Measurements from ENCODE around the gene RYR3.

RYR3 gene

GRCh38 chr15:33623010-33623409, 312.2 kb downstream of the RYR3 start:
- TF ChIP-seq CTCF (conservative IDR thresholded peaks at IDR 0.05; ENCODE audit: low read depth, low read length): no peak
- no peak overlapping the region for H3K4me3 ChIP-seq (ENCODE audit: low read length)
- no peak for DNase-seq (ENCODE audit: low read depth)

DNA sequence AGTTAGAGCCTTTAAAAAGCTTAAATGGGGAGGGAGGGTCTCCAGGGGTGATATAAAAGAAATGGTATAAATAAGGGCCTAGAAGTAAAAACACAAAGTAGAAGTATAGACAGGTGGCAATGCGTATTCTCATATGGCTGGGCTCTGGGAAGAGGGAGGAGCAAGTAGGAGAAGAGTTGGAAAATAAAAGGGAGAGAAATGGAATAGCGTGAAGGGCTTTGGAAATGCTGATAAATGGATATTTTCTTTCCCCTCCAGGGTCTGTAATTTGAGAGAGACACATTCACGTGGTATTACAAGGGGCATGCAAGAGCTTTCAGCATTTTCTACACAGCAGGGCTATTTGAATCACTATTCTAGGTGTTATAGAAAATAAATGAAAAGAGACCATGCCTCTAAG, 313.7 kb downstream of the RYR3 start:
- H3K4me3 ChIP-seq (ENCODE audit: low read length): no peak overlapping the region
- no peak for DNase-seq (ENCODE audit: low read depth)
- TF ChIP-seq CTCF (conservative IDR thresholded peaks at IDR 0.05; ENCODE audit: low read depth, low read length): no peak

GRCh38 chr15:33629647-33630046, 318.9 kb downstream of the RYR3 start:
- no peak overlapping the region for H3K4me3 ChIP-seq (ENCODE audit: low read length)
- no peak for DNase-seq (ENCODE audit: low read depth)
- TF ChIP-seq CTCF (conservative IDR thresholded peaks at IDR 0.05; ENCODE audit: low read depth, low read length): no peak

- DNase-seq (ENCODE audit: low read depth): no peak
- no peak overlapping the region for H3K4me3 ChIP-seq (ENCODE audit: low read length)
- TF ChIP-seq CTCF (conservative IDR thresholded peaks at IDR 0.05; ENCODE audit: low read depth, low read length): no peak
Observed at GRCh38 chr15:33636234-33636633, 325.5 kb downstream of the RYR3 start.

DNA sequence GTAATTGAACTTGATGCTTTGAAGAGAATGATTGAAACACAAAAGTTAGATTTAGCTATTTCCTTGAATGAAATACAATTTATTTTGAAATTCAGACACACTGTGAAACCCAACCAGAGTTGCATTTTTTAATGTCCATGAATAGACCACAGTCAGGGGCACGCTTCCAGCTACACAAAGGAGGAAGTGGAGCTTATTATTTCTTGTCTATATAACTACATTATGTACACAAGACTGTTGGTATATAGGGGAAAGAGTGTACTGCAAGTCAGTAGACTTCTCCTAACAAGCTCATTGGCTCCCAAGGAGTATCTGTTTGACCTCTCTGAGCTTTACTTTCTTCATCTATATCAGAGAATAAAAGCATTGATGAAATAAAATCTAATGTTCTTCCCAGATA, 326.2 kb downstream of the RYR3 start:
- no peak overlapping the region for H3K4me3 ChIP-seq (ENCODE audit: low read length)
- no peak for TF ChIP-seq CTCF (conservative IDR thresholded peaks at IDR 0.05; ENCODE audit: low read depth, low read length)
- DNase-seq (ENCODE audit: low read depth): no peak

DNA sequence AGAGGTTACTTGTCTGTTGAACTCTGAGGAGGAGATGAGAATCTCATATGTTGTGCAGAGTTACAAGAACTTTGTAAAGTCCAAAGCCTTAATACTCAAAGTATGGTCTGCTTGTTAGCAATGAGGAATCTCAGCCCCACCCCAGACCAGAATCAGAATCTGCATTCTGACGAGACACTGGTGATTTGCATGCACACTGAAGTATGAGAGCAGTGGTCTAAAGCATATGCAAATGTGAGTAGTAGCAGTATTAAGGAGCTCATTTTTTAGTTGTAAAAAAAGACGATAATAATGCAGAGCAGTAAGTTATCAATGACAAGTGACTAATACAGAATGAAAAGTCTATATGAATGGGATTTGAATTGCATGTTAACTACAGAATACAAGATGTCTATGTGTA, 327.7 kb downstream of the RYR3 start:
- no peak for DNase-seq (ENCODE audit: low read depth)
- no peak for TF ChIP-seq CTCF (conservative IDR thresholded peaks at IDR 0.05; ENCODE audit: low read depth, low read length)

DNA sequence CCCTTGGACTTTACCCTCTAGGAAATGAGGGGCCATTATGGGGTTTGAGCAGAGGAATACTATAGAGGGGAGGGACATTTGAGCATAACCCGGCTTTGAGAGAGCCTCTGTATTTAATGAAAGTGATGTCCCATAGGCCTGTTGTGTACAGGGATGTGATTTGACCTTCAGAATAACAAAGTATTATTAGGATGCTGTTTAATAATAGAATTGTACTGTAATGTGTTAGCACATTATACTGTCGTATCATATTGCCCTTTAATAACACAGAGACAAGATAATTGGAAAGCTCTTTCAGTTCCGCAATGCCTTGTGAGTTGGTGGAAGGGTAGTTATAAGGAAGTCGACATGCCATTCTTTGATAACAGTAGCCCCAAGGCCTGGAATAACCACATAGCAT, 328.3 kb downstream of the RYR3 start:
- no peak for TF ChIP-seq CTCF (conservative IDR thresholded peaks at IDR 0.05; ENCODE audit: low read depth, low read length)
- no peak overlapping the region for H3K4me3 ChIP-seq (ENCODE audit: low read length)
- no peak for DNase-seq (ENCODE audit: low read depth)

More for the DNA sequence above, 327.7 kb downstream of the RYR3 start:
- no peak overlapping the region for H3K4me3 ChIP-seq (ENCODE audit: low read length)
